A549 (cell line): ENCODE data around the gene SPATA25. TPM values are rescaled to one million over a fixed set of nuclear protein-coding genes. Genes with fewer than 3 reads are reported as not detected.

Experiments
- ATAC-seq, 2 experiments: fragments of 200-7000 bp in 1 of 2; fragments of >200 bp in 1 of 2; cut with Nextera tagmentation in 1 of 2; cut with Tn5 transposase in 1 of 2; 3 replicates each; pipeline versions ENCODE4 v1.8.0 to v1.9.1; 2018 to 2020; ENCODE audit warnings: mild to moderate bottlenecking in 1 of 2, moderate library complexity in 1 of 2
- CTCF ChIA-PET: fragments of 300-600 bp; sonication (Branson Sonifier 250); formaldehyde crosslinking; extraction: SDS; loops from one replicate; lab custom pipeline; 2021; ENCODE audit warnings: antibody characterized with exemption, inconsistent platforms; lab: Yijun Ruan, JAX
- POLR2A ChIA-PET: fragments of 350-600 bp; formaldehyde crosslinking; extraction: SDS; loops from one replicate; lab custom pipeline; 2021; ENCODE audit warnings: antibody characterized with exemption, inconsistent platforms; lab: Yijun Ruan, JAX
- DNase-seq, 2 experiments: peaks; one replicate each; pipeline versions ENCODE4 v3.0.0 to v3.0.0-alpha.2; 2011 to 2016; ENCODE audit warnings: low read depth in 1 of 2, low spot score in 1 of 2
- FAIRE-seq: peaks from 2 replicates; lab custom pipeline; 2011; peaks lifted over from hg19 to GRCh38; lab: Jason Lieb, UNC
- H3K27ac ChIP-seq, 2 experiments: fragments of >200 bp; sonication (Bioruptor Twin); formaldehyde crosslinking; 3 replicates each; pipeline ENCODE4 v1.5.1; 2016 to 2017
- H3K4me1 ChIP-seq: fragments of >200 bp; sonication (Bioruptor Twin); formaldehyde crosslinking; 3 replicates; pipeline ENCODE4 v1.6.1; 2016
- H3K4me2 ChIP-seq: fragments of >200 bp; sonication (Bioruptor Twin); formaldehyde crosslinking; 3 replicates; pipeline ENCODE4 v1.6.1; 2016
- H3K4me3 ChIP-seq: fragments of >200 bp; sonication (Bioruptor Twin); formaldehyde crosslinking; 3 replicates; pipeline ENCODE4 v1.5.1; 2016
- H3K9me3 ChIP-seq: fragments of >200 bp; sonication (Bioruptor Twin); formaldehyde crosslinking; 3 replicates; pipeline ENCODE4 v1.6.1; 2016
- CHD2 ChIP-seq: fragments of 150-350 bp; IDR thresholded peaks from 2 replicates; pipeline ENCODE4 v1.6.1; 2014; ENCODE audit warnings: low read length; ENCODE audit not compliant: partially characterized antibody
- CTCF ChIP-seq: fragments of >200 bp; sonication (Bioruptor Twin); formaldehyde crosslinking; IDR thresholded peaks from 3 replicates; pipeline ENCODE4 v1.5.1; 2016
- ESRRA ChIP-seq: fragments of 150-350 bp; IDR thresholded peaks from 2 replicates; pipeline ENCODE4 v1.6.1; 2014; ENCODE audit warnings: mild to moderate bottlenecking, low read length, borderline replicate concordance
- GATA3 ChIP-seq: IDR thresholded peaks from 2 replicates; pipeline ENCODE4 v1.6.1; 2012; ENCODE audit warnings: borderline replicate concordance
- HDAC2 ChIP-seq: fragments of 200-600 bp; sonication (generic); IDR thresholded peaks from 2 replicates; pipeline ENCODE4 v1.6.1; 2016
- HOXA7 ChIP-seq: fragments of 250-450 bp; sonication (Bioruptor Pico); IDR thresholded peaks from 2 replicates; pipeline ENCODE4 v1.5.0; 2020; ENCODE audit warnings: mild to moderate bottlenecking, moderate library complexity
- HOXB13 ChIP-seq: fragments of 250-450 bp; sonication (Bioruptor Pico); IDR thresholded peaks from 2 replicates; pipeline ENCODE4 v1.5.0; 2020; ENCODE audit warnings: low read depth, mild to moderate bottlenecking, moderate library complexity
- HOXB5 ChIP-seq: fragments of 250-450 bp; sonication (Bioruptor Pico); IDR thresholded peaks from 2 replicates; pipeline ENCODE4 v1.5.0; 2020; ENCODE audit warnings: mild to moderate bottlenecking, moderate library complexity
- KDM1A ChIP-seq: fragments of 200-600 bp; sonication (generic); IDR thresholded peaks from 2 replicates; pipeline ENCODE4 v1.6.1; 2016; ENCODE audit warnings: low read depth, mild to moderate bottlenecking
- MAFK ChIP-seq: fragments of 450-650 bp; IDR thresholded peaks from 2 replicates; pipeline ENCODE4 v1.6.1; 2014; ENCODE audit not compliant: partially characterized antibody
- MAZ ChIP-seq: fragments of 150-350 bp; IDR thresholded peaks from 2 replicates; pipeline ENCODE4 v1.6.1; 2014; ENCODE audit warnings: antibody characterized with exemption, low read depth, low read length, borderline replicate concordance
- MYC ChIP-seq: IDR thresholded peaks from 2 replicates; pipeline ENCODE4 v1.6.1; 2012; ENCODE audit warnings: mild to moderate bottlenecking, inconsistent platforms, low read length, improper control_type of control experiment, borderline replicate concordance
- NFE2L2 ChIP-seq: fragments of 150-350 bp; conservative IDR thresholded peaks from 2 replicates; pipeline ENCODE4 v1.6.1; 2014; ENCODE audit warnings: low read length
- NR3C1 ChIP-seq: fragments of >200 bp; sonication (Bioruptor Twin); formaldehyde crosslinking; IDR thresholded peaks from 3 replicates; pipeline ENCODE4 v1.6.1; 2017
- PHF8 ChIP-seq: fragments of 200-600 bp; sonication (generic); IDR thresholded peaks from 2 replicates; pipeline ENCODE4 v1.6.1; 2016; ENCODE audit warnings: low read depth, mild to moderate bottlenecking, antibody characterized with exemption, moderate library complexity, borderline replicate concordance
- RARB ChIP-seq: fragments of 250-450 bp; sonication (Bioruptor Pico); IDR thresholded peaks from 2 replicates; pipeline ENCODE4 v1.8.0; 2021; ENCODE audit warnings: mild to moderate bottlenecking, moderate library complexity
- RCOR1 ChIP-seq: fragments of 150-350 bp; IDR thresholded peaks from 2 replicates; pipeline ENCODE4 v1.6.1; 2014; ENCODE audit warnings: antibody characterized with exemption, low read length, low read depth
- RFX5 ChIP-seq: fragments of 450-650 bp; IDR thresholded peaks from 2 replicates; pipeline ENCODE4 v1.7.1; 2014; ENCODE audit warnings: antibody characterized with exemption, mild to moderate bottlenecking, moderate library complexity
- SREBF2 ChIP-seq: fragments of 450-650 bp; IDR thresholded peaks from 2 replicates; pipeline ENCODE4 v1.6.1; 2014; ENCODE audit warnings: mild to moderate bottlenecking, moderate library complexity
- TFCP2L1 ChIP-seq: fragments of 250-450 bp; sonication (Bioruptor Pico); IDR thresholded peaks from 2 replicates; pipeline ENCODE4 v1.5.0; 2021; ENCODE audit warnings: mild to moderate bottlenecking
- ZNF302 ChIP-seq: fragments of 250-450 bp; sonication (Bioruptor Pico); IDR thresholded peaks from 2 replicates; pipeline ENCODE4 v1.9.0; 2021; ENCODE audit warnings: inconsistent platforms, mild to moderate bottlenecking, moderate library complexity
- ZSCAN20 ChIP-seq: fragments of 250-450 bp; sonication (Bioruptor Pico); IDR thresholded peaks from 2 replicates; pipeline ENCODE4 v1.8.0; 2022; ENCODE audit warnings: mild to moderate bottlenecking, moderate library complexity
- WGBS: methylation state at CpG from one replicate; pipeline ENCODE4 v1.1.6; 2017; ENCODE audit errors: missing lambda C conversion rate; 5-methylcytosine and 5-hydroxymethylcytosine counted together
- polyA plus RNA-seq, 4 experiments: library from polyadenylated mRNA; depleted of rRNA in 3 of 4; stranded (reverse); fragments of >200 nt; fragmentation: RNase III in 1 of 4; extraction: RNeasy Plus Mini Kit Qiagen cat#74134 plus additional on column Dnase treatment in 1 of 4; gene quantifications; 2 replicates in 3 of 4; 3 replicates in 1 of 4; pipeline ENCODE4 v1.2.3, GENCODE V29; 2011 to 2017
- TF ChIP-seq, protein P1 (sequence below): fragments of 450-650 bp; IDR thresholded peaks from 2 replicates; pipeline ENCODE4 v1.6.1; 2014; ENCODE audit warnings: antibody characterized with exemption
- TF ChIP-seq, protein P2 (sequence below): fragments of >200 bp; sonication (Bioruptor Twin); formaldehyde crosslinking; IDR thresholded peaks from 2 replicates; pipeline ENCODE4 v1.6.1; 2016

The SPATA25 gene
- polyA plus RNA-seq, 2 of the 4 experiments (the other 2 are of a cell fraction): 0.31 to 0.77 TPM

GRCh38 chr20:45898285-45898684 lies 10.9 kb upstream of the SPATA25 start:
- FAIRE-seq: no peak
- Histone ChIP-seq H3K4me2 (no peak overlapping the region), H3K4me1 (no peaks in the 10 kb centered on the region), H3K9me3 (no peaks in the 10 kb centered on the region), H3K27ac (no peak overlapping the region)
- WGBS: 86% methylated on average over 12 of the region's 12 CpGs
- ChIA-PET CTCF (no interaction called here), POLR2A (no interaction called here)
- DNase-seq: no peak
- TF ChIP-seq MAFK (no peak), ZNF302 (CRISPR knock-in tag) (no peak), NFE2L2 (no peak), MAZ (no peak), ESRRA (no peak), GATA3 (no peak), CHD2 (no peak), RCOR1 (no peak)
- TF ChIP-seq, all 56 proteins: peak for 0
- no peak for ATAC-seq
- no peak overlapping the region for H3K4me3 ChIP-seq

DNA sequence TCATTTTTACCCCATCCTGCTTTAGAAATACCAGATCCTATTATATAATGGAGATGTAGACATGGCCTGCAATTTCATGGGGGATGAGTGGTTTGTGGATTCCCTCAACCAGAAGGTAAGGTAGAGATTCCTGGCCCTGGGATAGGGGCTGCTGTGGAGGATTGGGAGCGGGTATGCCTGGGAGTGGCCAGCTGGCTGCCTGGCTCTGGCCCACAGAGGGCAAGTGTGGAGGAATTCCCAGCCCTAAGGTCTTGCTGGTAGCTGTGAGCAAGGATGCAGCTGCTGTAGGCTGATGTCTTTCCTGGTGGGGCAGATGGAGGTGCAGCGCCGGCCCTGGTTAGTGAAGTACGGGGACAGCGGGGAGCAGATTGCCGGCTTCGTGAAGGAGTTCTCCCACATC lies 10.3 kb upstream of the SPATA25 start:
- Histone ChIP-seq H3K9me3 (no peaks in the 10 kb centered on the region), H3K4me3 (no peak overlapping the region), H3K4me2 (no peak overlapping the region), H3K4me1 (no peaks in the 10 kb centered on the region; the same call in 2 of the 3 replicates), H3K27ac (no peak overlapping the region)
- ATAC-seq (no peak), FAIRE-seq (no peak), DNase-seq (no peak)
- POLR2A ChIA-PET: no interaction called here
- CTCF ChIA-PET: interaction anchor here (1.3 to 1.7 kb wide), 3 partner anchors 65 to 99 kb away, joined by 3 to 7 read pairs (median 6); no protein-coding TSS in a partner anchor
- no peak for TF ChIP-seq HDAC2
- TF ChIP-seq, protein P1, sequence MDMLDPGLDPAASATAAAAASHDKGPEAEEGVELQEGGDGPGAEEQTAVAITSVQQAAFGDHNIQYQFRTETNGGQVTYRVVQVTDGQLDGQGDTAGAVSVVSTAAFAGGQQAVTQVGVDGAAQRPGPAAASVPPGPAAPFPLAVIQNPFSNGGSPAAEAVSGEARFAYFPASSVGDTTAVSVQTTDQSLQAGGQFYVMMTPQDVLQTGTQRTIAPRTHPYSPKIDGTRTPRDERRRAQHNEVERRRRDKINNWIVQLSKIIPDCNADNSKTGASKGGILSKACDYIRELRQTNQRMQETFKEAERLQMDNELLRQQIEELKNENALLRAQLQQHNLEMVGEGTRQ: no peak
- TF ChIP-seq MAZ: no peak
- TF ChIP-seq CTCF: no peak
- TF ChIP-seq RCOR1: no peak
- no peak for TF ChIP-seq HOXB13
- TF ChIP-seq HOXA7 (CRISPR knock-in tag): no peak
- TF ChIP-seq KDM1A: no peak
- TF ChIP-seq RARB: no peak
- TF ChIP-seq, protein P2, sequence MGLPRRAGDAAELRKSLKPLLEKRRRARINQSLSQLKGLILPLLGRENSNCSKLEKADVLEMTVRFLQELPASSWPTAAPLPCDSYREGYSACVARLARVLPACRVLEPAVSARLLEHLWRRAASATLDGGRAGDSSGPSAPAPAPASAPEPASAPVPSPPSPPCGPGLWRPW: no peak
- no peak for TF ChIP-seq NR3C1
- TF ChIP-seq RFX5: no peak
- no peak for TF ChIP-seq TFCP2L1 (CRISPR knock-in tag)
- TF ChIP-seq ZSCAN20 (CRISPR knock-in tag): no peak
- TF ChIP-seq HOXB5: no peak
- TF ChIP-seq PHF8: no peak
- 98% methylated on average over 7 of the region's 7 CpGs for WGBS

DNA sequence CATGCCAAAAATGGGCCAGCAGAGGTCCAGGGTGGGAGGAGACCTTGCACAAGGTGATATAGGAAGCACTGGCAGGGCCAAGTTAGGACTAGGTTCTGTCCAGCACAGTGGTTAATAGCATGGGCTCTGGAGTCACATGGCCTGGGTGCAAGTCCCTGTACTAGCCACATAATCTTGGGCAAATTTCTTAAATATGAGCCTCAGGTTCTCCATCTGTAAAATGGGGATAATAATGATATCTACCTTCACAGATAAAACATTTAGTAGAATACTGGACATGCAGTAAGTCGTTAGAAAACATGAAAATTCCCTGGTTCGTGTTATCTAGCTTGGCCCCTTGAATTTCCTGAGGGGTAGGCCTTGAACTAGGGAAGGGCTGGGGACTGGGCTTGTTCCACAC lies 9.9 kb upstream of the SPATA25 start:
- no peak overlapping the region for H3K4me2 ChIP-seq
- FAIRE-seq (no peak), ATAC-seq (no peak), DNase-seq (no peak)
- H3K9me3 ChIP-seq: no peaks in the 10 kb centered on the region
- 66% methylated on average over 2 of the region's 2 CpGs for WGBS
- peaks cover 1% of the 10 kb centered on the region; the same call in 2 of the 3 replicates for H3K4me1 ChIP-seq
- no peak overlapping the region for H3K4me3 ChIP-seq
- TF ChIP-seq SREBF2 (no peak), MYC (no peak), HOXB5 (no peak)
- TF ChIP-seq, protein P1: no peak
- H3K27ac ChIP-seq: no peak overlapping the region
- CTCF ChIA-PET: interaction anchor here (0.7 to 1.7 kb wide), 5 partner anchors 66 to 98 kb away, joined by 3 to 7 read pairs (median 4); no protein-coding TSS in a partner anchor
- POLR2A ChIA-PET: no interaction called here
